Caco-2 (cell line): ENCODE data around the gene RLIM. TPM values are rescaled to one million over a fixed set of nuclear protein-coding genes. Genes with fewer than 3 reads are reported as not detected.

ENCODE experiments used
- BruUV-seq: library from RNA; stranded (reverse); fragments of 400-500 nt; replicated peaks from 2 replicates; lab custom pipeline; 2021; lab: Mats Ljungman, UMichigan
- CTCF ChIA-PET: fragments of 300-600 bp; sonication (Branson Sonifier 250); formaldehyde crosslinking; loops from one replicate; lab custom pipeline; 2022; ENCODE audit warnings: antibody characterized with exemption; lab: Charles Lee
- POLR2A ChIA-PET: fragments of 300-600 bp; sonication (Branson Sonifier 250); formaldehyde crosslinking; loops from one replicate; lab custom pipeline; 2022; ENCODE audit warnings: antibody characterized with exemption; lab: Charles Lee
- DNase-seq, 2 experiments: peaks; one replicate each; pipeline versions ENCODE4 v3.0.0 to v3.0.0-alpha.2; 2020 to 2022
- H3K27me3 ChIP-seq: replicated peaks from 2 replicates; pipeline ENCODE4 v1.6.0; 2011; ENCODE audit warnings: low read length; ENCODE audit not compliant: control insufficient read depth, insufficient read depth
- H3K36me3 ChIP-seq: 2 replicates; pipeline ENCODE4 v1.5.1; 2011; ENCODE audit warnings: low read length; ENCODE audit not compliant: control insufficient read depth, insufficient read depth
- H3K4me1 ChIP-seq: fragments of 250-450 bp; sonication (Bioruptor Pico); 2 replicates; pipeline ENCODE4 v1.5.1; 2020; ENCODE audit warnings: mild to moderate bottlenecking
- H3K4me3 ChIP-seq: 2 replicates; pipeline ENCODE4 v1.5.1; 2011; ENCODE audit warnings: low read depth, mild to moderate bottlenecking, control low read depth, low read length
- H3K9me3 ChIP-seq: fragments of 250-450 bp; sonication (Bioruptor Pico); 2 replicates; pipeline ENCODE4 v1.5.1; 2020; ENCODE audit warnings: mild to moderate bottlenecking, moderate library complexity
- H3K27ac Mint-ChIP-seq: one replicate; pipeline ENCODE4 v1.8.0; 2022; ENCODE audit warnings: mixed read lengths; ENCODE audit not compliant: unreplicated experiment
- H3K27me3 Mint-ChIP-seq: one replicate; pipeline ENCODE4 v1.8.0; 2022; ENCODE audit warnings: mixed read lengths; ENCODE audit not compliant: insufficient read depth, unreplicated experiment
- H3K36me3 Mint-ChIP-seq: one replicate; pipeline ENCODE4 v1.8.0; 2022; ENCODE audit warnings: mild to moderate bottlenecking, mixed read lengths; ENCODE audit not compliant: insufficient read depth, unreplicated experiment
- H3K4me1 Mint-ChIP-seq: one replicate; pipeline ENCODE4 v1.8.0; 2022; ENCODE audit warnings: low read depth, mixed read lengths; ENCODE audit not compliant: unreplicated experiment
- H3K4me3 Mint-ChIP-seq: one replicate; pipeline ENCODE4 v1.8.0; 2022; ENCODE audit warnings: mild to moderate bottlenecking, moderate library complexity, mixed read lengths; ENCODE audit not compliant: unreplicated experiment
- H3K9me3 Mint-ChIP-seq: one replicate; pipeline ENCODE4 v1.8.0; 2022; ENCODE audit warnings: mixed read lengths; ENCODE audit not compliant: unreplicated experiment
- intact Hi-C: fragments of 100-400 bp; cut with micrococcal nuclease; formaldehyde crosslinking; loops from one replicate; pipeline ENCODE4 v1.10.0; 2022; ENCODE audit not compliant: unreplicated experiment
- total RNA-seq: library from RNA; stranded (reverse); gene quantifications from 2 replicates; pipeline ENCODE4 v1.2.3, GENCODE V29; 2022
- TF ChIP-seq, protein P1 (sequence below), 2 experiments: fragments of 200-600 bp in 1 of 2; IDR thresholded peaks; 1 replicate in 1 of 2; 2 replicates in 1 of 2; pipeline versions ENCODE4 v1.5.1 to v1.8.0; 2011 to 2022; ENCODE audit warnings: antibody characterized with exemption in 1 of 2, control low read depth in 1 of 2, inconsistent platforms in 1 of 2, low read depth in 1 of 2, low read length in 1 of 2, mild to moderate bottlenecking in 1 of 2, moderate library complexity in 1 of 2; ENCODE audit not compliant: insufficient read depth in 1 of 2, severe bottlenecking in 1 of 2, unreplicated experiment in 1 of 2

Gene RLIM
- total RNA-seq, 1 experiment from 2014 or later: 28.7 TPM

DNA sequence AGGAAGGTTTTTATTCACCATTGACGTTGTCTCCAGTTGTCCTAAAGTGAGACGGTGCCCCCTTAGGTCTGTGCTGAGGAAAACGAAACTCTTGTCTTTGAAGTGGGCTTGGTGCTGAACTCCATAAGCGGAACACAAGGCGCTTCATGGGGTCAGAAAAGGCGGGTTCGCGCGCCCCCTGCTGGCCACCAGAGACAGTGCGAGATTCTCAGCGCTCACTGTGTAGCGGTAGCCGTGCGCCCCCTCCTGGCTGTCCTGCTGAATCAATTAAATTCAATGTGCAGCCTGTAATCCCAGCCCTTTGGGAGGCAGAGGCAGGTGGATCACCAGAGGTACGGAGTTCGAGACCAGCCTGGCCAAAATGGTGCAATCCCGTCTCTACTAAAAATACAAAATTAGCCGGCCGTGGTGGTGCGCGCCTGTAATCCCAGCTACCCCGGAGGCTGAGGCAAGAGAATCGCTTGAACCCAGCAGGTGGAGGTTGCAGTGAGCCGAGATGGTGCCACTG is 64.1 kb downstream of the RLIM start:
- CTCF ChIA-PET: no interaction called here
- Histone ChIP-seq H3K27me3 (no peaks in the 10 kb centered on the region), H3K36me3 (no peaks in the 10 kb centered on the region), H3K4me3 (no peak overlapping the region), H3K9me3 (no peaks in the 10 kb centered on the region), H3K4me1 (no peaks in the 10 kb centered on the region)
- no peaks in the 10 kb centered on the region for H3K36me3 Mint-ChIP-seq
- no TSS peak for BruUV-seq
- POLR2A ChIA-PET: no interaction called here
- TF ChIP-seq, protein P1, sequence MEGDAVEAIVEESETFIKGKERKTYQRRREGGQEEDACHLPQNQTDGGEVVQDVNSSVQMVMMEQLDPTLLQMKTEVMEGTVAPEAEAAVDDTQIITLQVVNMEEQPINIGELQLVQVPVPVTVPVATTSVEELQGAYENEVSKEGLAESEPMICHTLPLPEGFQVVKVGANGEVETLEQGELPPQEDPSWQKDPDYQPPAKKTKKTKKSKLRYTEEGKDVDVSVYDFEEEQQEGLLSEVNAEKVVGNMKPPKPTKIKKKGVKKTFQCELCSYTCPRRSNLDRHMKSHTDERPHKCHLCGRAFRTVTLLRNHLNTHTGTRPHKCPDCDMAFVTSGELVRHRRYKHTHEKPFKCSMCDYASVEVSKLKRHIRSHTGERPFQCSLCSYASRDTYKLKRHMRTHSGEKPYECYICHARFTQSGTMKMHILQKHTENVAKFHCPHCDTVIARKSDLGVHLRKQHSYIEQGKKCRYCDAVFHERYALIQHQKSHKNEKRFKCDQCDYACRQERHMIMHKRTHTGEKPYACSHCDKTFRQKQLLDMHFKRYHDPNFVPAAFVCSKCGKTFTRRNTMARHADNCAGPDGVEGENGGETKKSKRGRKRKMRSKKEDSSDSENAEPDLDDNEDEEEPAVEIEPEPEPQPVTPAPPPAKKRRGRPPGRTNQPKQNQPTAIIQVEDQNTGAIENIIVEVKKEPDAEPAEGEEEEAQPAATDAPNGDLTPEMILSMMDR (IDR thresholded peaks at IDR 0.05; ENCODE audit: insufficient read depth in 1 of 2, low read depth in 1 of 2, low read length in 1 of 2, severe bottlenecking in 1 of 2, unreplicated experiment in 1 of 2): peak; percentile 92 to 94
- no peak overlapping the region for H3K4me3 Mint-ChIP-seq
- no peaks in the 10 kb centered on the region for H3K9me3 Mint-ChIP-seq
- intact Hi-C loops: loop anchor here (1.0 to 2.0 kb wide), 3 partner anchors 57 to 1052 kb away; no protein-coding TSS in a partner anchor
- DNase-seq: peak; percentile 63 to 80
- H3K27ac Mint-ChIP-seq: no peak overlapping the region
- no peaks in the 10 kb centered on the region for H3K4me1 Mint-ChIP-seq
- H3K27me3 Mint-ChIP-seq: no peaks in the 10 kb centered on the region

DNA sequence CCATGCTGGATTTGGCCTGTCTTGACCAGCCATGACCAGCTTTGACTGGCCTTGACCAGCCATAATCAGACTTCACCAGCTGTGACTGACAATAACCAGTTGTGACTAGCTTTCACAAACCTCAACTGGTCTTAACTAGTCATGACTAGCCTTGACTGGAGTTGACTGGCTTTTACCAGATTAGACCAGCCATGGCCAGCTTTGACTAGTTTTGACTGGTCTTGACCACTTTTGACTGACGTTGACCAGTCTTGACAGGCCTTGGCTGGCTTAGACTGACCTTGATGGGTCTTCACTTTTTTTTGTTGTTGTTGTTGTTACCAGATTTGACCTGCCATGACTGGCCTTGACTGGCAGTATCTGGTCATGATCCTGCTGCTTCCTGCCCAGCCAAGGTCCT is 67.4 kb downstream of the RLIM start:
- no peaks in the 10 kb centered on the region for H3K4me1 ChIP-seq
- no peak overlapping the region for H3K4me3 ChIP-seq
- Mint-ChIP-seq H3K4me1 (no peaks in the 10 kb centered on the region), H3K4me3 (no peak overlapping the region), H3K27ac (no peak overlapping the region), H3K36me3 (no peaks in the 10 kb centered on the region), H3K27me3 (no peaks in the 10 kb centered on the region), H3K9me3 (no peaks in the 10 kb centered on the region)
- BruUV-seq: no TSS peak
- TF ChIP-seq, protein P1 (IDR thresholded peaks at IDR 0.05; ENCODE audit: insufficient read depth in 1 of 2, low read depth in 1 of 2, low read length in 1 of 2, severe bottlenecking in 1 of 2, unreplicated experiment in 1 of 2): no peak
- H3K9me3 ChIP-seq: no peaks in the 10 kb centered on the region
- H3K27me3 ChIP-seq: no peaks in the 10 kb centered on the region
- H3K36me3 ChIP-seq: no peaks in the 10 kb centered on the region
- POLR2A ChIA-PET: no interaction called here
- no peak for DNase-seq
- intact Hi-C loops: no loop called here
- CTCF ChIA-PET: no interaction called here

GRCh38 chrX:74545880-74546523 is 68.4 kb downstream of the RLIM start:
- Mint-ChIP-seq H3K4me3 (no peak overlapping the region), H3K27ac (no peak overlapping the region), H3K36me3 (no peaks in the 10 kb centered on the region), H3K27me3 (no peaks in the 10 kb centered on the region), H3K4me1 (no peaks in the 10 kb centered on the region), H3K9me3 (no peaks in the 10 kb centered on the region)
- POLR2A ChIA-PET: no interaction called here
- BruUV-seq: no TSS peak
- DNase-seq: no peak
- no peaks in the 10 kb centered on the region for H3K36me3 ChIP-seq
- no peaks in the 10 kb centered on the region for H3K9me3 ChIP-seq
- TF ChIP-seq, protein P1 (IDR thresholded peaks at IDR 0.05; ENCODE audit: insufficient read depth in 1 of 2, low read depth in 1 of 2, low read length in 1 of 2, severe bottlenecking in 1 of 2, unreplicated experiment in 1 of 2): no peak
- H3K27me3 ChIP-seq: no peaks in the 10 kb centered on the region
- intact Hi-C loops: no loop called here
- no peaks in the 10 kb centered on the region for H3K4me1 ChIP-seq
- CTCF ChIA-PET: no interaction called here
- no peak overlapping the region for H3K4me3 ChIP-seq
